GM23248 (cell line): ENCODE results near the gene STOM. TPM values are rescaled to one million over a fixed set of nuclear protein-coding genes. Genes with fewer than 3 reads are reported as not detected.

Source experiments
- DNase-seq: peaks from one replicate; pipeline ENCODE4 v3.0.0-alpha.2; 2015
- H2AFZ ChIP-seq: fragments of 200-600 bp; sonication (generic); 2 replicates; pipeline ENCODE4 v1.6.1; 2016; ENCODE audit warnings: antibody characterized with exemption
- H3F3A ChIP-seq: fragments of 200-600 bp; sonication (generic); 2 replicates; pipeline ENCODE4 v1.6.1; 2016; ENCODE audit warnings: mild to moderate bottlenecking, antibody characterized with exemption, mixed run types; ENCODE audit not compliant: insufficient read depth
- H3K27ac ChIP-seq: fragments of 200-600 bp; sonication (generic); 2 replicates; pipeline ENCODE4 v1.5.1; 2016; ENCODE audit warnings: mild to moderate bottlenecking
- H3K27me3 ChIP-seq: fragments of 200-600 bp; sonication (generic); replicated peaks from 2 replicates; pipeline ENCODE4 v1.6.1; 2016; ENCODE audit warnings: mild to moderate bottlenecking; ENCODE audit not compliant: insufficient read depth
- H3K36me3 ChIP-seq: fragments of 200-600 bp; sonication (generic); 2 replicates; pipeline ENCODE4 v1.6.1; 2016; ENCODE audit warnings: low read depth, mild to moderate bottlenecking
- H3K4me1 ChIP-seq: fragments of 200-600 bp; sonication (generic); 2 replicates; pipeline ENCODE4 v1.6.1; 2016; ENCODE audit warnings: mild to moderate bottlenecking; ENCODE audit not compliant: insufficient read depth
- H3K4me2 ChIP-seq: fragments of 200-600 bp; sonication (generic); one replicate; pipeline ENCODE4 v1.6.1; 2016; ENCODE audit warnings: mild to moderate bottlenecking; ENCODE audit not compliant: unreplicated experiment
- H3K4me3 ChIP-seq: fragments of 200-600 bp; sonication (generic); 2 replicates; pipeline ENCODE4 v1.5.1; 2016; ENCODE audit warnings: mild to moderate bottlenecking
- H3K79me2 ChIP-seq: fragments of 200-600 bp; sonication (generic); 2 replicates; pipeline ENCODE4 v1.6.1; 2016; ENCODE audit warnings: mild to moderate bottlenecking; ENCODE audit not compliant: insufficient read depth
- H3K9ac ChIP-seq: fragments of 200-600 bp; sonication (generic); 2 replicates; pipeline ENCODE4 v1.6.1; 2016; ENCODE audit warnings: mild to moderate bottlenecking
- H3K9me2 ChIP-seq: fragments of 200-600 bp; sonication (generic); 2 replicates; pipeline ENCODE4 v1.6.1; 2016; ENCODE audit warnings: mixed run types, mild to moderate bottlenecking, moderate library complexity; ENCODE audit not compliant: insufficient read depth
- H3K9me3 ChIP-seq: fragments of 200-600 bp; sonication (generic); one replicate; pipeline ENCODE4 v1.6.1; 2017; ENCODE audit warnings: low read depth
- H4K20me1 ChIP-seq: fragments of 200-600 bp; sonication (generic); 2 replicates; pipeline ENCODE4 v1.6.0; 2016; ENCODE audit not compliant: insufficient read depth
- EZH2 ChIP-seq: fragments of 200-600 bp; sonication (generic); IDR thresholded peaks from 2 replicates; pipeline ENCODE4 v1.6.1; 2018; ENCODE audit warnings: antibody characterized with exemption, mild to moderate bottlenecking; ENCODE audit not compliant: insufficient read depth, poor library complexity, severe bottlenecking
- EZH2phosphoT487 ChIP-seq: fragments of 200-600 bp; sonication (generic); IDR thresholded peaks from 2 replicates; pipeline ENCODE4 v1.6.1; 2018; ENCODE audit warnings: antibody characterized with exemption, moderate library complexity, mild to moderate bottlenecking, low read depth; ENCODE audit not compliant: insufficient read depth
- WGBS, 2 experiments: methylation state at CpG; one replicate each; pipeline ENCODE4 v1.1.6; 2015 to 2017; ENCODE audit warnings: low lambda C conversion rate in 2 of 2, low coverage in 1 of 2; ENCODE audit errors: missing lambda C conversion rate in 2 of 2; 5-methylcytosine and 5-hydroxymethylcytosine counted together
- in situ Hi-C: fragments of 300-500 bp; cut with MboI; formaldehyde crosslinking; loops from 2 replicates; pipeline ENCODE4 v1.15.0; 2020
- polyA plus RNA-seq: library from polyadenylated mRNA; unstranded; fragments of >200 nt; fragmentation: Nextera tagmentation; extraction: Ambion mirVana; gene quantifications from 2 replicates; pipeline ENCODE4 v1.2.1, GENCODE V29; 2016
- total RNA-seq: library from RNA; depleted of rRNA; stranded (reverse); fragments of >200 nt; shearing (Covaris generic); gene quantifications from 2 replicates; pipeline ENCODE4 v1.2.3, GENCODE V29; 2014

STOM gene
- total and polyA plus RNA-seq, 2 experiments from 2014 or later, result 58.0 to 68.5 TPM

- WGBS, 2 experiments, result 86 to 94% methylated on average over 9 to 13 of the region's 13 CpGs
- Histone ChIP-seq H3K4me2 (no peak overlapping the region), H3F3A (peaks cover 10% of the 10 kb centered on the region), H3K9me3 (no peaks in the 10 kb centered on the region), H3K9ac (no peak overlapping the region), H2AFZ (no peak overlapping the region), H3K27me3 (no peaks in the 10 kb centered on the region), H3K4me3 (no peak overlapping the region), H3K9me2 (no peaks in the 10 kb centered on the region), H4K20me1 (no peaks in the 10 kb centered on the region), H3K27ac (no peak overlapping the region), H3K4me1 (peaks cover 14% of the 10 kb centered on the region; the same call in 1 of the 2 replicates), H3K79me2 (peaks cover 21% of the 10 kb centered on the region; the same call in 1 of the 2 replicates), H3K36me3 (peaks cover 34% of the 10 kb centered on the region; the same call in 1 of the 2 replicates)
- no peak for DNase-seq
- TF ChIP-seq EZH2phosphoT487 (no peak), EZH2 (no peak)
- in situ Hi-C loops, result loop anchor here (25.0 kb wide), 1 partner anchor 90 kb away; the partner anchor contains the start of gene RAB14
Observed at GRCh38 chr9:121302786-121303185, 67.3 kb downstream of the STOM start.

- Histone ChIP-seq H3K4me1 (peaks cover 14% of the 10 kb centered on the region; the same call in 1 of the 2 replicates), H3F3A (peaks cover 14% of the 10 kb centered on the region), H3K36me3 (peaks cover 30% of the 10 kb centered on the region; the same call in 1 of the 2 replicates), H3K79me2 (peaks cover 23% of the 10 kb centered on the region), H3K4me3 (no peak overlapping the region), H3K27me3 (no peaks in the 10 kb centered on the region), H3K4me2 (no peak overlapping the region), H3K9me3 (no peaks in the 10 kb centered on the region), H4K20me1 (no peaks in the 10 kb centered on the region), H3K27ac (no peak overlapping the region), H2AFZ (no peak overlapping the region), H3K9me2 (no peaks in the 10 kb centered on the region), H3K9ac (no peak overlapping the region)
- DNase-seq, result no peak
- in situ Hi-C loops, result loop anchor here (25.0 kb wide), 1 partner anchor 90 kb away; the partner anchor contains the start of gene RAB14
- 84 to 87% methylated on average over 5 of the region's 5 CpGs for WGBS, 2 experiments
- no peak for TF ChIP-seq EZH2phosphoT487
- no peak for TF ChIP-seq EZH2
Observed at GRCh38 chr9:121302341-121302740, 67.7 kb downstream of the STOM start.

GRCh38 chr9:121301881-121302286, 68.2 kb downstream of the STOM start:
- H4K20me1 ChIP-seq, result no peaks in the 10 kb centered on the region
- H3K4me3 ChIP-seq, result no peak overlapping the region
- H3K36me3 ChIP-seq, result peaks cover 28% of the 10 kb centered on the region; the same call in 1 of the 2 replicates
- H3K9ac ChIP-seq, result no peak overlapping the region
- H3K4me2 ChIP-seq, result no peak overlapping the region
- DNase-seq, result no peak
- in situ Hi-C loops, result loop anchor here (25.0 kb wide), 1 partner anchor 90 kb away; the partner anchor contains the start of gene RAB14
- H3K27me3 ChIP-seq, result no peaks in the 10 kb centered on the region
- no peaks in the 10 kb centered on the region for H3K9me2 ChIP-seq
- no peaks in the 10 kb centered on the region for H3K9me3 ChIP-seq
- peaks cover 25% of the 10 kb centered on the region for H3K79me2 ChIP-seq
- TF ChIP-seq EZH2 (no peak), EZH2phosphoT487 (no peak)
- H3K27ac ChIP-seq, result no peak overlapping the region
- H3K4me1 ChIP-seq, result peaks cover 14% of the 10 kb centered on the region; the same call in 1 of the 2 replicates
- no peak overlapping the region for H2AFZ ChIP-seq
- H3F3A ChIP-seq, result peaks cover 15% of the 10 kb centered on the region
- 91 to 92% methylated on average over 8 to 11 of the region's 11 CpGs for WGBS, 2 experiments

- H3K4me2 ChIP-seq, result peak overlapping the region; percentile 82
- in situ Hi-C loops, result loop anchor here (25.0 kb wide), 1 partner anchor 88 kb away; the partner anchor contains the start of gene RAB14
- no peak overlapping the region for H3K27ac ChIP-seq
- no peaks in the 10 kb centered on the region for H3K9me2 ChIP-seq
- H3K4me3 ChIP-seq, result peak overlapping the region; percentile 68
- TF ChIP-seq EZH2, result no peak
- TF ChIP-seq EZH2phosphoT487, result no peak
- H3K36me3 ChIP-seq, result 0 out of 2 replicates have a peak, but pooled peaks cover 17% of the 10 kb centered on the region
- H3K27me3 ChIP-seq, result no peaks in the 10 kb centered on the region
- H3K4me1 ChIP-seq, result peaks cover 10% of the 10 kb centered on the region; the same call in 1 of the 2 replicates
- no peak for DNase-seq
- H2AFZ ChIP-seq, result peak overlapping the region; percentile 30; the same call in 1 of the 2 replicates
- H4K20me1 ChIP-seq, result no peaks in the 10 kb centered on the region
- 51% methylated on average over 12 to 13 of the region's 13 CpGs for WGBS, 2 experiments
- peaks cover 26% of the 10 kb centered on the region for H3K79me2 ChIP-seq
- H3F3A ChIP-seq, result peaks cover 15% of the 10 kb centered on the region
- H3K9ac ChIP-seq, result peak overlapping the region; percentile 63
- H3K9me3 ChIP-seq, result no peaks in the 10 kb centered on the region
Observed at GRCh38 chr9:121300283-121301119, 69.5 kb downstream of the STOM start.
